Thyroid gland (tissue), 4 donors: ENCODE data around the gene ZNF350. TPM values are rescaled to one million over a fixed set of nuclear protein-coding genes. Genes with fewer than 3 reads are reported as not detected.

Experiments
- DNase-seq, 2 donors: peaks; one replicate each; pipeline ENCODE4 v3.0.0-alpha.2; 2019
- H3K27ac ChIP-seq, 3 donors: fragments of 200-600 bp; sonication (generic); 1 replicate in 2 of 3; 2 replicates in 1 of 3; pipeline ENCODE4 v1.5.1; 2016 to 2019; ENCODE audit warnings: mild to moderate bottlenecking in 1 of 3, moderate library complexity in 1 of 3
- H3K27me3 ChIP-seq: fragments of 200-600 bp; sonication (generic); one replicate; pipeline ENCODE4 v1.5.1; 2019
- H3K36me3 ChIP-seq, 2 donors: fragments of 200-600 bp; sonication (generic); one replicate each; pipeline ENCODE4 v1.5.1; 2016 to 2019
- H3K4me1 ChIP-seq, 2 donors: fragments of 200-600 bp; sonication (generic); one replicate each; pipeline ENCODE4 v1.5.1; 2017 to 2019
- H3K4me3 ChIP-seq, 3 donors: fragments of 200-600 bp; sonication (generic); replicated peaks in 1 of 3; 1 replicate in 2 of 3; 2 replicates in 1 of 3; pipeline ENCODE4 v1.5.1; 2016; ENCODE audit warnings: mild to moderate bottlenecking in 1 of 3
- H3K9me3 ChIP-seq: fragments of 200-600 bp; sonication (generic); one replicate; pipeline ENCODE4 v1.5.1; 2017
- CTCF ChIP-seq, 6 experiments: fragments of 200-600 bp in 3 of 6; fragments of 450-650 bp in 3 of 6; sonication (generic) in 3 of 6; IDR thresholded peaks; one replicate each; pipeline ENCODE4 v1.5.1; 2016 to 2019; ENCODE audit warnings: antibody characterized with exemption in 6 of 6, mild to moderate bottlenecking in 2 of 6, inconsistent platforms in 1 of 6, moderate library complexity in 1 of 6
- POLR2A ChIP-seq, 2 donors: fragments of 450-650 bp; IDR thresholded peaks; one replicate each; pipeline ENCODE4 v1.6.1; 2017; ENCODE audit warnings: antibody characterized with exemption in 2 of 2, mild to moderate bottlenecking in 2 of 2, moderate library complexity in 1 of 2
- WGBS, 2 donors: methylation state at CpG; one replicate each; pipeline ENCODE4 v1.1.5; 2017; 5-methylcytosine and 5-hydroxymethylcytosine counted together
- intact Hi-C: fragments of 100-400 bp; cut with DNase I; formaldehyde crosslinking; loops from one replicate; pipeline ENCODE4 v1.15.1; 2023
- total RNA-seq, 4 donors: library from RNA; depleted of rRNA; stranded (reverse); fragments of >200 nt; gene quantifications; one replicate each; pipeline ENCODE4 v1.2.3, GENCODE V29; 2016

The ZNF350 gene
- total RNA-seq, 4 donors from 2014 or later: 12.0 to 27.4 (median 16.4) TPM

DNA sequence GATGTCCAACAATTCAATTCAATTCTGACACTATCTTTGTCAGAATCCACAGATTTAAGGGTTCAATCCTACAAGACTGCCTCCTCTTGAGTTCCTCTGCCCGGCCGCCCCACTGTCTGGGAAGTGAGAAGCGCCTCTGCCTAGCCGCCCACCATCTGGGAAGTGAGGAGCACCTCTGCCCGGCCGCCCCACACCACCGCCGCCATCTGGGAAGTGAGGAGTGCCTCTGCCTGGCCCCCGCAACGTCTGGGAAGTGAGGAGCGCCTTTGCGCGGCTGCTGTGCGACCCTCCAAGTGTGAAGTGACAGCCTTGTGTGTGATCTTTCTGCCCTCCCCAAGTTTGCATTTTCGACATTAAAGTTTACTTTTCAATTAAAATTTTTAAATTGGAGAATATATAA, 35.6 kb upstream of the ZNF350 start:
- intact Hi-C loops: no loop called here
- no peak for DNase-seq
- H3K36me3 ChIP-seq: peaks cover 65 to 71% of the 10 kb centered on the region in 2 donors
- H3K27ac ChIP-seq: no peak overlapping the region
- no peaks in the 10 kb centered on the region for H3K9me3 ChIP-seq
- no peak overlapping the region for H3K4me3 ChIP-seq
- TF ChIP-seq POLR2A (IDR thresholded peaks at IDR 0.05) (no peak), CTCF (IDR thresholded peaks at IDR 0.05) (no peak)
- WGBS, 2 donors: 97 to 98% methylated on average over 15 of the region's 15 CpGs
- peaks cover 1 to 5% of the 10 kb centered on the region in 2 donors for H3K4me1 ChIP-seq
- no peaks in the 10 kb centered on the region for H3K27me3 ChIP-seq

DNA sequence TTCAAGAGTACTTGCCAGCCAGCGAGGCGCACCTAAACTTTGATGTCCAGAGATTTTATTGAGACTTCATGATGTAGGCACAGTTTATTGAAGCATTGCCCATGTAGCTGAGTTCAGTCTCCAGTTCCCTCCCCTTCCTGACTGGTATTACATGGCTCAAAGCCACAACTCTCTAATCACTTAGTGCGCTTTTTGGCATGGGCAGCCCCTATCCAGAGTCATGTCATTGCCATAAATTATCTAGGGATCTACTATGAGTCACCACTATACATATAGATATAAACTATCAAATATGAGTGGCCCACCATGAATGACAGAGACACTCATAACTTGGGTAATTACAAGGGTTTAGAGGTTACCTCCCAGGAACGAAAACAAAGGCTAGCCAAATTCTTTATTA, 33.9 kb upstream of the ZNF350 start:
- H3K27me3 ChIP-seq: no peaks in the 10 kb centered on the region
- 97 to 98% methylated on average over 4 of the region's 4 CpGs for WGBS, 2 donors
- intact Hi-C loops: no loop called here
- H3K9me3 ChIP-seq: no peaks in the 10 kb centered on the region
- no peaks in the 10 kb centered on the region for H3K4me1 ChIP-seq
- TF ChIP-seq CTCF (IDR thresholded peaks at IDR 0.05) (no peak), POLR2A (IDR thresholded peaks at IDR 0.05) (no peak)
- no peak overlapping the region for H3K4me3 ChIP-seq
- no peak overlapping the region for H3K27ac ChIP-seq
- H3K36me3 ChIP-seq: peaks cover 78 to 86% of the 10 kb centered on the region in 2 donors
- DNase-seq: no peak

DNA sequence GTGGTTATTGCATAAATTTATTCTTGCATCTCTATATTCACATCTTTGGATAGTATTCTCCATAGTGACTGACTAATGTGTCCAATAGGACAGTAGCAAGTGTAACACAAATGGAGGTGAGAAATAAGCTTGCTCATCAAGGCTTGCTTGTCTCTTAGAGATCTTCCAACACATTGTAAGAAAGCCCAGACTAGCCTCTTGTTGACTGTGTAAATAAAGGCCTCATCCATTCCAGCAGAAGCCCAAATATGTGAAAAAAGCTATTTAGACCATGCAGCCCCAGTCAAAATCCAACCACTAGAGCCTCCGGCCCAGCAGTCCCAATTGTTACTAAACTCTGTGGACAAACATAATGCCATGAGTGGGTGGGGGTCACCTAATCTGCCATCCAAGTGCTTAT, 24.0 kb upstream of the ZNF350 start:
- TF ChIP-seq POLR2A (IDR thresholded peaks at IDR 0.05) (no peak), CTCF (IDR thresholded peaks at IDR 0.05) (no peak)
- H3K4me1 ChIP-seq: no peaks in the 10 kb centered on the region
- intact Hi-C loops: no loop called here

GRCh38 chr19:52007806-52008557, 21.3 kb upstream of the ZNF350 start, which contains the start of gene ZNF615:
Gene ZNF615, minus strand, starts transcription at chr19:52008211. Its CDS starts 4,500 bp downstream, at chr19:52003711.
- intact Hi-C loops: no loop called here
- H3K36me3 ChIP-seq: peaks cover 0 to 7% of the 10 kb centered on the region in 2 donors
- H3K27me3 ChIP-seq: no peaks in the 10 kb centered on the region
- DNase-seq: peak; percentile 88
- H3K4me1 ChIP-seq: no peaks in the 10 kb centered on the region
- H3K4me3 ChIP-seq: peak within 1 kb of the TSS; percentile 7 to 53 (median 26)
- TF ChIP-seq POLR2A (IDR thresholded peaks at IDR 0.05): peak in 1 of 2 donors; percentile 64
- no peak for TF ChIP-seq CTCF (IDR thresholded peaks at IDR 0.05)
- peak within 1 kb of the TSS; percentile 69 to 86 (median 82) for H3K27ac ChIP-seq
- WGBS, 2 donors: 0 to 1% methylated on average over 26 to 41 of the region's 44 CpGs
- H3K9me3 ChIP-seq: no peaks in the 10 kb centered on the region

More for the DNA sequence above, 24.0 kb upstream of the ZNF350 start:
- Histone ChIP-seq H3K4me3 (no peak overlapping the region), H3K27ac (no peak overlapping the region), H3K27me3 (no peaks in the 10 kb centered on the region), H3K9me3 (no peaks in the 10 kb centered on the region), H3K36me3 (peaks cover 8% of the 10 kb centered on the region in 2 donors)
- DNase-seq: no peak
- 100% methylated on average over 1 of the region's 1 CpG for WGBS, 2 donors

GRCh38 chr19:52007451-52007805, 20.8 kb upstream of the ZNF350 start:
- Histone ChIP-seq H3K27ac (peak overlapping the region in 2 of 3 donors; percentile 82 to 86), H3K4me3 (peak overlapping the region; percentile 7 to 53 (median 26)), H3K4me1 (no peaks in the 10 kb centered on the region), H3K27me3 (no peaks in the 10 kb centered on the region), H3K9me3 (no peaks in the 10 kb centered on the region), H3K36me3 (peaks cover 0 to 5% of the 10 kb centered on the region in 2 donors)
- DNase-seq: no peak
- intact Hi-C loops: no loop called here
- WGBS, 2 donors: 3 to 6% methylated on average over 9 of the region's 9 CpGs
- no peak for TF ChIP-seq CTCF (IDR thresholded peaks at IDR 0.05)
- TF ChIP-seq POLR2A (IDR thresholded peaks at IDR 0.05): no peak
